Erythroblast (primary cell): ENCODE data around the gene GJA3.

ENCODE experiments used
- GATA1 ChIP-seq: IDR thresholded peaks from 2 replicates; pipeline ENCODE4 v1.6.1; 2011; ENCODE audit warnings: low read depth, mild to moderate bottlenecking, control low read depth, low read length, moderate library complexity
- POLR2A ChIP-seq: IDR thresholded peaks from 2 replicates; pipeline ENCODE4 v1.6.1; 2011; ENCODE audit warnings: mild to moderate bottlenecking, low read length

DNA sequence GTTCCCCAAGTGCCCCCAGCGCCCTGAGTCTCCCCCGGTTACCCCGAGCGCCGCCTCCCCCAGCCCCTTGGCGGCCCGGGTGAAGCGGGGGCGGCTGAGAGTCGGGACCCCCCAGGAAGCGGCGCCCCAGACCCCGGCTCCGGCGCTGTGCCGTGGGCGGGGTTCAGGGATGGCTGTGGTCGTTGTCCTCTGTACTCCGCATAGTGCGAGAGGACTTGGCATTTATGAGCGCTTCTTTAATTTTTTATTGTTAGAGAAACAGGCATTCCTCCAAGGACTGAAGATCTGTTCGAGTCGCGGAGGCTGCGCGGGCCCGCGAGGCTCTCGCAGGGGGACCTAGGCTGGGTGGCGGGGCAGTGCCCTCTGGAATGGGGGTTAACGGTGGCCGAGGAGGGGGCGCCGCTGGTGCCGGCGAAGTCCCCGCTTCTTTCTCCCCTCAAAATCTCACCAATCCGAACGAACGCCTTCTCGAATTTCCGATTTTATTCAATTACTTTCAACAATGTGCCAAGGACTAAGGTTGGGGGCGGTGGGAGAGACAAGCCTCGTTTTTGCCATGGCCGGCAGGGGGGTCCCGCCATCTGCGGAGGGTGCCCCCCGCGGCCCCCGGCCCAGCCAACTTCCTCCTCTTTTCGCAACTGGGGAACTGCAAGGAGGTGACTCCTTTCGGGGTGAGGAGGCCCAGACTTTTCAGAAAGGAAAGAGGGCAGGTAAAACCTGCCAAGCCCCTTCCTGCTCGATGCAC, 32.5 kb upstream of the GJA3 start:
- TF ChIP-seq POLR2A, result no peak
- TF ChIP-seq GATA1, result no peak
